SU-DHL-6 (cell line): Measurements from ENCODE around the gene FGFRL1.

Experiments
- H2AFZ ChIP-seq: fragments of 200-600 bp; sonication (generic); 2 replicates; pipeline ENCODE4 v1.6.1; 2014; ENCODE audit warnings: low read depth, mild to moderate bottlenecking, moderate library complexity, mixed read lengths, antibody characterized with exemption, low read length; ENCODE audit not compliant: severe bottlenecking
- H3F3A ChIP-seq: fragments of 200-600 bp; shearing (Covaris generic); 2 replicates; pipeline ENCODE4 v1.6.0; 2016; ENCODE audit warnings: antibody characterized with exemption, mild to moderate bottlenecking; ENCODE audit not compliant: insufficient read depth
- H3K27ac ChIP-seq: fragments of 200-600 bp; sonication (generic); 2 replicates; pipeline ENCODE4 v1.5.1; 2016; ENCODE audit warnings: low read depth, mild to moderate bottlenecking, low read length, moderate library complexity, mixed read lengths
- H3K27me3 ChIP-seq: fragments of 200-600 bp; sonication (generic), shearing (Covaris generic); 2 replicates; pipeline ENCODE4 v1.6.0; 2014; ENCODE audit warnings: mild to moderate bottlenecking, low read length
- H3K36me3 ChIP-seq: fragments of 200-600 bp; sonication (generic); 2 replicates; pipeline ENCODE4 v1.6.1; 2014; ENCODE audit warnings: mild to moderate bottlenecking, low read length, mixed read lengths
- H3K4me2 ChIP-seq: fragments of 300-600, 200-600 bp; shearing (Covaris generic), sonication (generic); 2 replicates; pipeline ENCODE4 v1.6.0; 2014; ENCODE audit warnings: low read length, low read depth, mild to moderate bottlenecking; ENCODE audit not compliant: poor library complexity, severe bottlenecking
- H3K4me3 ChIP-seq: fragments of 200-600 bp; sonication (generic); 2 replicates; pipeline ENCODE4 v1.5.1; 2014; ENCODE audit warnings: antibody characterized with exemption, low read length, mild to moderate bottlenecking, mixed read lengths; ENCODE audit not compliant: insufficient read depth, poor library complexity, severe bottlenecking
- H3K79me2 ChIP-seq: fragments of 200-600 bp; sonication (generic); 2 replicates; pipeline ENCODE4 v1.6.1; 2014; ENCODE audit warnings: mild to moderate bottlenecking, low read length, moderate library complexity; ENCODE audit not compliant: insufficient read depth
- H3K9ac ChIP-seq: fragments of 200-600 bp; sonication (generic); 2 replicates; pipeline ENCODE4 v1.7.0; 2014; ENCODE audit warnings: mild to moderate bottlenecking, low read length
- H3K9me2 ChIP-seq: fragments of 200-600 bp; sonication (generic); replicated peaks from 2 replicates; pipeline ENCODE4 v1.6.1; 2014; ENCODE audit warnings: low read length; ENCODE audit not compliant: insufficient read depth
- H3K9me3 ChIP-seq: fragments of 200-600 bp; sonication (generic); 2 replicates; pipeline ENCODE4 v1.6.1; 2014; ENCODE audit warnings: low read length, mixed read lengths; ENCODE audit not compliant: insufficient read depth
- H4K20me1 ChIP-seq: fragments of 200-600 bp; sonication (generic); 2 replicates; pipeline ENCODE4 v1.6.1; 2014; ENCODE audit warnings: low read depth, mild to moderate bottlenecking, antibody characterized with exemption, low read length, moderate library complexity, mixed read lengths
- EZH2phosphoT487 ChIP-seq: fragments of 200-600 bp; sonication (generic), shearing (Covaris generic); conservative IDR thresholded peaks from 2 replicates; pipeline ENCODE4 v1.6.1; 2018; ENCODE audit warnings: mild to moderate bottlenecking, antibody characterized with exemption, low read length, moderate library complexity, mixed read lengths
- TF ChIP-seq, protein P1 (sequence below): fragments of 200-600 bp; sonication (generic); IDR thresholded peaks from one replicate; pipeline ENCODE4 v1.5.1; 2017; ENCODE audit warnings: antibody characterized with exemption, mild to moderate bottlenecking, low read length, moderate library complexity; ENCODE audit not compliant: insufficient read depth, poor library complexity, severe bottlenecking

The FGFRL1 gene

DNA sequence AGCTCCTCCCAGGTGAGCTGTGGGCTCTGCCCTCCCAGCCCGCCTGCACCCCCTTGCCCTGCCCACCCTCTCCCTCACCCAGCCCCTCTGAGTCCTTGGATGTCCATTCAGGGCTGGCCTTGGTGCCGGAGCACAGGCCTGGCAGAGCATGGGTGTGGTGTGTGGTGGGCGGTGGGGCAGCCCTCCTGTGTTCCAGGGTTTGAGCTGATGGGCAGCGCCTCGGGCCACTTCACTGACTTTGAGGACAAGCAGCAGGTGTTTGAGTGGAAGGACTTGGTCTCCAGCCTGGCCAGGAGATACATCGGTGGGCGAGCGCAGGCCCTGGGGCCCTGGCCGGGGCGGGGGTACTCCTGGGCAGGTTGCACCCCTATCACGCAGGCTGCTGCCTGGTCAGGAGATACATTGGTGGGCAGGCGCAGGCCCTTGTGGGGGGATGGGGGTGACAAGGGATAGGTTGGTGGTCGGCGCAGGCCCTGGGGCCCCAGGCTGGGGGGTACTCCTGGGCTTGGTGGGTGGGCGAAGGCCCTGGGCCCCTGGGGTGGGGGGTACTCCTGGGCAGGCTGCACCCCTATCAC, 10.7 kb upstream of the FGFRL1 start:
- no peaks in the 10 kb centered on the region for H3K36me3 ChIP-seq
- TF ChIP-seq, protein P1, sequence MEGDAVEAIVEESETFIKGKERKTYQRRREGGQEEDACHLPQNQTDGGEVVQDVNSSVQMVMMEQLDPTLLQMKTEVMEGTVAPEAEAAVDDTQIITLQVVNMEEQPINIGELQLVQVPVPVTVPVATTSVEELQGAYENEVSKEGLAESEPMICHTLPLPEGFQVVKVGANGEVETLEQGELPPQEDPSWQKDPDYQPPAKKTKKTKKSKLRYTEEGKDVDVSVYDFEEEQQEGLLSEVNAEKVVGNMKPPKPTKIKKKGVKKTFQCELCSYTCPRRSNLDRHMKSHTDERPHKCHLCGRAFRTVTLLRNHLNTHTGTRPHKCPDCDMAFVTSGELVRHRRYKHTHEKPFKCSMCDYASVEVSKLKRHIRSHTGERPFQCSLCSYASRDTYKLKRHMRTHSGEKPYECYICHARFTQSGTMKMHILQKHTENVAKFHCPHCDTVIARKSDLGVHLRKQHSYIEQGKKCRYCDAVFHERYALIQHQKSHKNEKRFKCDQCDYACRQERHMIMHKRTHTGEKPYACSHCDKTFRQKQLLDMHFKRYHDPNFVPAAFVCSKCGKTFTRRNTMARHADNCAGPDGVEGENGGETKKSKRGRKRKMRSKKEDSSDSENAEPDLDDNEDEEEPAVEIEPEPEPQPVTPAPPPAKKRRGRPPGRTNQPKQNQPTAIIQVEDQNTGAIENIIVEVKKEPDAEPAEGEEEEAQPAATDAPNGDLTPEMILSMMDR, result no peak
- no peak for TF ChIP-seq EZH2phosphoT487
- no peaks in the 10 kb centered on the region for H3K9me3 ChIP-seq
- no peak overlapping the region for H3K27ac ChIP-seq
- no peak overlapping the region for H3K9ac ChIP-seq
- H3K79me2 ChIP-seq, result no peaks in the 10 kb centered on the region
- H3K4me2 ChIP-seq, result no peak overlapping the region
- no peaks in the 10 kb centered on the region for H3F3A ChIP-seq
- no peaks in the 10 kb centered on the region for H3K9me2 ChIP-seq
- no peaks in the 10 kb centered on the region for H4K20me1 ChIP-seq
- H3K27me3 ChIP-seq, result no peaks in the 10 kb centered on the region
- no peak overlapping the region for H2AFZ ChIP-seq
- H3K4me3 ChIP-seq, result no peak overlapping the region

DNA sequence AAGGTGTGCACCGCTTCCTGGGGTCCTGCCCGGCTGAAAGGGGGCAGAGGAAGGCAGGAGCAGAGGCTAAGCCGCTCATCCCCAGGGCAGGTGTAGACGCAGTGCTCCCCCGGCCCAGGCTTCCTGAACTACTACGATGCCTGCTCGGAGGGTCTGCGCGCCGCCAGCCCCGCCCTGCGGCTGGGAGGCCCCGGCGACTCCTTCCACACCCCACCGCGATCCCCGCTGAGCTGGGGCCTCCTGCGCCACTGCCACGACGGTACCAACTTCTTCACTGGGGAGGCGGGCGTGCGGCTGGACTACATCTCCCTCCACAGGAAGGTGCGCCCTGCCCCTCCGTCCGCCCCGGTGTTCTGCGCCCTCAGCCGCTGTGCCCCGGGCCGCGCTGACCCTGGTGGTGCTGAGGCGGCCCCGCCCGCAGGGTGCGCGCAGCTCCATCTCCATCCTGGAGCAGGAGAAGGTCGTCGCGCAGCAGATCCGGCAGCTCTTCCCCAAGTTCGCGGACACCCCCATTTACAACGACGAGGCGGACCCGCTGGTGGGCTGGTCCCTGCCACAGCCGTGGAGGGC, 9.8 kb upstream of the FGFRL1 start:
- no peak overlapping the region for H3K9ac ChIP-seq
- H2AFZ ChIP-seq, result no peak overlapping the region
- no peaks in the 10 kb centered on the region for H4K20me1 ChIP-seq
- no peaks in the 10 kb centered on the region for H3K9me2 ChIP-seq
- no peaks in the 10 kb centered on the region for H3K9me3 ChIP-seq
- no peaks in the 10 kb centered on the region for H3K36me3 ChIP-seq
- no peak overlapping the region for H3K4me2 ChIP-seq
- no peaks in the 10 kb centered on the region for H3F3A ChIP-seq
- H3K27ac ChIP-seq, result no peak overlapping the region
- no peaks in the 10 kb centered on the region for H3K79me2 ChIP-seq
- TF ChIP-seq EZH2phosphoT487, result no peak
- TF ChIP-seq, protein P1, result no peak
- H3K27me3 ChIP-seq, result no peaks in the 10 kb centered on the region
- H3K4me3 ChIP-seq, result no peak overlapping the region

GRCh38 chr4:1002131-1002630, 9.2 kb upstream of the FGFRL1 start:
- no peaks in the 10 kb centered on the region for H3K9me3 ChIP-seq
- no peak overlapping the region for H3K9ac ChIP-seq
- no peaks in the 10 kb centered on the region for H3K9me2 ChIP-seq
- H3K4me2 ChIP-seq, result no peak overlapping the region
- H3K4me3 ChIP-seq, result no peak overlapping the region
- no peaks in the 10 kb centered on the region for H3K36me3 ChIP-seq
- no peak overlapping the region for H2AFZ ChIP-seq
- H3K27me3 ChIP-seq, result no peaks in the 10 kb centered on the region
- H4K20me1 ChIP-seq, result no peaks in the 10 kb centered on the region
- H3K27ac ChIP-seq, result no peak overlapping the region
- H3F3A ChIP-seq, result no peaks in the 10 kb centered on the region
- TF ChIP-seq EZH2phosphoT487, result no peak
- TF ChIP-seq, protein P1, result no peak
- H3K79me2 ChIP-seq, result no peaks in the 10 kb centered on the region
